ENCODE data around the gene DAP3.
"Not testable (repeated sequence)": the region's sequence is repeated elsewhere in the genome, so short reads cannot be mapped to it uniquely, and the experiment has no call there.

- not testable (repeated sequence) for TF ChIP-seq POLR2AphosphoS5, CTCF (IDR thresholded peaks at IDR 0.05)
These were observed 78.6 kb downstream of the DAP3 start for GRCh38 chr1:155767399-155767989.

Data from prostate gland (tissue), 2 donors.